ENCODE results near the gene TMEM141. TPM values are rescaled to one million over a fixed set of nuclear protein-coding genes. Genes with fewer than 3 reads are reported as not detected.
"Not testable (repeated sequence)": the region's sequence is repeated elsewhere in the genome, so short reads cannot be mapped to it uniquely, and the experiment has no call there.

TMEM141 gene
- total RNA-seq, 4 donors from 2014 or later: 46.9 to 70.2 (median 51.1) TPM

- Histone ChIP-seq H3K4me3 (no peak overlapping the region), H3K4me1 (peaks cover 17 to 40% of the 10 kb centered on the region in 2 donors), H3K9me3 (no peaks in the 10 kb centered on the region), H3K27ac (no peak overlapping the region), H3K36me3 (peaks cover 0 to 26% of the 10 kb centered on the region in 2 donors), H3K27me3 (peaks cover 0 to 10% (median 6%) of the 10 kb centered on the region in 3 donors)
- no peak for TF ChIP-seq POLR2A (IDR thresholded peaks at IDR 0.05)
- TF ChIP-seq, protein P1, sequence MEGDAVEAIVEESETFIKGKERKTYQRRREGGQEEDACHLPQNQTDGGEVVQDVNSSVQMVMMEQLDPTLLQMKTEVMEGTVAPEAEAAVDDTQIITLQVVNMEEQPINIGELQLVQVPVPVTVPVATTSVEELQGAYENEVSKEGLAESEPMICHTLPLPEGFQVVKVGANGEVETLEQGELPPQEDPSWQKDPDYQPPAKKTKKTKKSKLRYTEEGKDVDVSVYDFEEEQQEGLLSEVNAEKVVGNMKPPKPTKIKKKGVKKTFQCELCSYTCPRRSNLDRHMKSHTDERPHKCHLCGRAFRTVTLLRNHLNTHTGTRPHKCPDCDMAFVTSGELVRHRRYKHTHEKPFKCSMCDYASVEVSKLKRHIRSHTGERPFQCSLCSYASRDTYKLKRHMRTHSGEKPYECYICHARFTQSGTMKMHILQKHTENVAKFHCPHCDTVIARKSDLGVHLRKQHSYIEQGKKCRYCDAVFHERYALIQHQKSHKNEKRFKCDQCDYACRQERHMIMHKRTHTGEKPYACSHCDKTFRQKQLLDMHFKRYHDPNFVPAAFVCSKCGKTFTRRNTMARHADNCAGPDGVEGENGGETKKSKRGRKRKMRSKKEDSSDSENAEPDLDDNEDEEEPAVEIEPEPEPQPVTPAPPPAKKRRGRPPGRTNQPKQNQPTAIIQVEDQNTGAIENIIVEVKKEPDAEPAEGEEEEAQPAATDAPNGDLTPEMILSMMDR (IDR thresholded peaks at IDR 0.05 in 4 of 5, conservative IDR thresholded peaks at IDR 0.05 in 1 of 5): no peak
- ATAC-seq (no peak), DNase-seq (no peak)
- intact Hi-C loops (cut with DNase I; ENCODE audit: low total_unique reads) (no loop called here), in situ Hi-C loops (cut with MboI; ENCODE audit: low sequenced_read_pairs in 4 of 4) (no loop called here)
Measured at GRCh38 chr9:136839229-136840139, 48.3 kb downstream of the TMEM141 start.

- H3K4me3 ChIP-seq: no peak overlapping the region
- TF ChIP-seq, protein P1 (IDR thresholded peaks at IDR 0.05 in 4 of 5, conservative IDR thresholded peaks at IDR 0.05 in 1 of 5): no peak
- TF ChIP-seq POLR2A (IDR thresholded peaks at IDR 0.05): no peak
- no peaks in the 10 kb centered on the region for H3K9me3 ChIP-seq
- intact Hi-C loops (cut with DNase I; ENCODE audit: low total_unique reads): no loop called here
- peak overlapping the region; percentile 19 to 73 (median 46) for H3K27ac ChIP-seq
- ATAC-seq (no peak), DNase-seq (no peak)
- H3K4me1 ChIP-seq: peaks cover 17 to 40% of the 10 kb centered on the region in 2 donors
- peaks cover 0 to 12% (median 6%) of the 10 kb centered on the region in 3 donors for H3K27me3 ChIP-seq
- H3K36me3 ChIP-seq: peaks cover 0 to 26% of the 10 kb centered on the region in 2 donors
- in situ Hi-C loops (cut with MboI; ENCODE audit: low sequenced_read_pairs in 4 of 4): no loop called here
Measured at GRCh38 chr9:136840140-136840876, 49.2 kb downstream of the TMEM141 start.

GRCh38 chr9:136840877-136841645 is 49.9 kb downstream of the TMEM141 start:
- intact Hi-C loops (cut with DNase I; ENCODE audit: low total_unique reads) (no loop called here), in situ Hi-C loops (cut with MboI; ENCODE audit: low sequenced_read_pairs in 4 of 4) (no loop called here)
- Histone ChIP-seq H3K4me3 (no peak overlapping the region), H3K36me3 (peaks cover 0 to 20% of the 10 kb centered on the region in 2 donors), H3K27ac (peak overlapping the region; percentile 19 to 73 (median 46)), H3K4me1 (peaks cover 17 to 40% of the 10 kb centered on the region in 2 donors), H3K9me3 (no peaks in the 10 kb centered on the region), H3K27me3 (peaks cover 5 to 14% (median 12%) of the 10 kb centered on the region in 3 donors)
- peak; percentile 15 to 54 for ATAC-seq
- TF ChIP-seq, protein P1 (IDR thresholded peaks at IDR 0.05 in 4 of 5, conservative IDR thresholded peaks at IDR 0.05 in 1 of 5): no peak
- peak; percentile 40 to 88 for DNase-seq

- DNase-seq; in situ Hi-C loops (cut with MboI; ENCODE audit: low sequenced_read_pairs in 4 of 4); H3K9me3 ChIP-seq; intact Hi-C loops (cut with DNase I; ENCODE audit: low total_unique reads); ATAC-seq: not testable (repeated sequence)
- Histone ChIP-seq H3K4me3 (peak overlapping the region in 3 of 4 donors; percentile 51 to 56 (median 55)), H3K36me3 (peaks cover 0 to 20% of the 10 kb centered on the region in 2 donors), H3K4me1 (peaks cover 17 to 40% of the 10 kb centered on the region in 2 donors), H3K27ac (peak overlapping the region; percentile 19 to 73 (median 36)), H3K27me3 (peaks cover 11 to 16% (median 14%) of the 10 kb centered on the region in 3 donors)
Measured at GRCh38 chr9:136841646-136842379, 50.7 kb downstream of the TMEM141 start.
